ENCODE measurements around the gene BMPR1B. TPM values are rescaled to one million over a fixed set of nuclear protein-coding genes. Genes with fewer than 3 reads are reported as not detected.

Gene BMPR1B
- total RNA-seq, 1 donor from 2014 or later, result 23.6 TPM

DNA sequence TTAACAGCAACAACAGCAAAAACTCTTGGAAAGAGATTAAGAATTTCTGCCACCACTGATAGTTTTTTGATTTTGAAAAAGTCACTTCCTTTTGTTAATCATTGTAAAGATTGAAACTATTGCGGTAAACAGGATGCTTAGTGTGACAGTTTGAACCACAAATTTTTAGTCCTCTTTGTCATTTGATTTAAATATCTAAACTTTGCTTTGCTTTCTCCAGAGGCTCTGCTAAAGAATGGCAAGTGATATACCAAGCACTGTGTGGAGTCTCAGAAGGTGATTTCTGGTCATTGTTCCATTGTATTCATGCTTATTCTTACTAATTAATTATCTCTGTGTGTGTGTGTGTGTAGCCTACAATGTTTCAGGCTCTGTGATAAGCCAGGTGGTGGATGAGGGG is 155.6 kb downstream of the BMPR1B start:
- no peak for DNase-seq

DNA sequence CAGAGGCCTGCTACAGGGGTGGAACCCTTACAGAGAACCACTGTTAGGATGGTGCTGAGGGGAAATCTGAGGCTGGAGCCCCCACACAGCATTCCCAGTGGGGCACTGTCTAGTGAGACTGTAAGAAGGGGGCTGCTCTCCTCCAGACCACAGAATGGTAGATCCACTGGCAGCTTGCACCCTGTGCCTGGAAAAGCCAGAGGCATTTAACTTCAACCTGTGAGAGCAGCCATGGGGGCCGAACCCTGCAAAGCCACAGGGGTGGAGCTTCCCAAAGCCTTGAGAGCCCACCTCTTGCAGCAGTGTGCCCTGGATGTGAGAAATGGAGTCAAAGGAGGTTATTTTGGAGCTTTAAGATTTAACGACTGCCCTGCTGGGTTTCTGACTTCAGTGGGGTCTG is 159.4 kb downstream of the BMPR1B start:
- DNase-seq, result no peak

DNA sequence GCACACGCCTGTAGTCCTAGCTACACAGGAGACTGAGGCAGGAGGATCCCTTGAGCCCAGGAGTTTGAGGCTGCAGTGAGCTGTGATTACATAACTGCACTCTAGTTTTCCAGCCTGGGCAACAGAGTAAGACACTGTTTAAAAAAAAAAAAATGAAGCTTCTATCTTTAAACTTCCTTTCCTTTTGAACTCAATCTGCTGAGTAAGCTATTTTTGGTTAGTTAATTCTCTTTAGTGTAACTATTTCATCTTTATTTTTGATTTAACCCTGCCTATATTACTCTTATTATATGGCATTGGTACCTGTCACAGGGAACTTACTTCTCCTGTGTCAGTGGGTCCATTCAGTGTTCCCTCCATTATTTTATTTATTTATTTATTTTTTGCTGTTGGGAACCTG is 160.8 kb downstream of the BMPR1B start:
- no peak for DNase-seq

DNA sequence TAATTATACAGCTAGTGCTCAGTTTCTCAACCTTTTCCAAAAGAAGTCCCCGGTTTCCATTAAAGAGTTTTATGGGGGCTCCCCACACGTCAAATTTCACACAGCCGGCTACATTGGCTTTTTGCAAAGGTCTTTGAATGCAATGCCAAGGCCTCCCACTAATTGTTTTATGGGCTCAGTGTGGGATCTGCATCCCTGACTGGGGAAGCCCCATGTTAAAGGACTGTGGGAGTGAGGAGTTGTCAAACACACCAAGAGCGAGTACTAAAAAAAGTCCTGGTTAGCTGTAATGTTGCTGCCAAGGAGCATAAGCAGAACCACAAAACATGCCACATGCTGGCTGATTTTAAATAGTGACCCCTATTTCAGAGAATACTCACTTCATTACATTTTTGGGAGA is 162.6 kb downstream of the BMPR1B start:
- no peak for DNase-seq

DNA sequence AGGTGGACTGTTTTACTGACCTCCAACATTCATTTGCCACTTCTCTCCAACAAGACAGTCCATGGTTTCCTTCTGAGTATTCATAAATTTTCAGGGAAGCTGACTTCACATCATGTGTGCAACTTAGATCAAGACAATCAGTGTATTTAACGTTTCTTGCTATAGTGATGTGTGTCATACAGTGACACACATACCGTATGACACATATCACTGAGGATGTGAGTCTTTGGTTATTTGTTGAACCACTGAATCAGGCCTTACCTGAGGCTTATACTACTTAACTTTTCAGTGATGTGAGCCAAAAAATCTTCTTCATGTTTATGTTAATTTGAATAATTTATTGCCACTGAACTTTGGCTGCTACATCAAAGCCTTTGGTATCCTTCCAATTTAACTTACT is 166.8 kb downstream of the BMPR1B start:
- no peak for DNase-seq

DNA sequence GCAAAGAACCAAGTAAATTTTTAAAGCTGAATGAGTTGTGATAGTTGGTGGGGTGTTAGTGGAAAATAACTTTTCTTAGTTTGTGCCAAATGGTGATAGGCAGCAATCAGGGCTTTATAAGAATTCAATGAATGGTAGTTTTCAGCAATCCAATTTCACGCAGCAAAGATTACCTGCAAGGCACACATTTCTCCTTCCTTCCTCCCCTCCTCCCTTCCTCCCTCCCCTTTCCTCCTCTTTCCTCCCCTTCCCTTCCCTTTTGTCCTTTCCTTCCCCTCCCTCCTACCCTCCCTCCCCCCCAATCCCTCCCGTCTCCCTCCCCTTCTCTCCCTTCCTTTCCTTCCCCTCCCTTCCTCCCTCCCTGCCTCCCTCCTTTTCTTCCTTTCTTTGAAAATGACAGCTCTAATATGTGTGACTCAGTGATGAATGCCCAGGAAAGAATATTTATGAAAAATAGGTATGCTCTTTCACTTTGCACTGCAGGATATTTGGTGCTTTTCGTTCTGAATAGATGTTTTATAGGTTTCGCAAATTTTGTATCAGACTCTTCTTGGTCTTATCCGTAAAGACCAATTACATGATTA is 168.1 kb downstream of the BMPR1B start:
- DNase-seq, result no peak

DNA sequence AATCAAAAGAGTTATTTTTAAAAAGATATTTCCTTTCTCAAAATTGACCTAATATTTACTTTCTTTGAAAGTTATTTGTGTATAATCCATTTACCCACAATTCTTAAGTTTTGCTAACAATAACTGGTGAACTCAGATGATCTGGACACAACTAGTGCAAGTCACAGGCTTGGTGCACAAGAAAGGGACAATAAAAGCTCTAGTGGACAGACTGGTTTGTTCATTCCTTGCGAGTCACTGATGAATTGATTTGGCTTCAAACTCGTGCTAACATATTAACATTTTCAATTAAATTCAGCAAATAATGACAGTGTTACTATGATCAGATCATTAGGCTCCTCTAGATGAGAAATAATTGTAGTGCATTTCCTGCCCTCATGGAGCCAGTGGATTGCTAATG is 169.2 kb downstream of the BMPR1B start:
- DNase-seq, result no peak

DNA sequence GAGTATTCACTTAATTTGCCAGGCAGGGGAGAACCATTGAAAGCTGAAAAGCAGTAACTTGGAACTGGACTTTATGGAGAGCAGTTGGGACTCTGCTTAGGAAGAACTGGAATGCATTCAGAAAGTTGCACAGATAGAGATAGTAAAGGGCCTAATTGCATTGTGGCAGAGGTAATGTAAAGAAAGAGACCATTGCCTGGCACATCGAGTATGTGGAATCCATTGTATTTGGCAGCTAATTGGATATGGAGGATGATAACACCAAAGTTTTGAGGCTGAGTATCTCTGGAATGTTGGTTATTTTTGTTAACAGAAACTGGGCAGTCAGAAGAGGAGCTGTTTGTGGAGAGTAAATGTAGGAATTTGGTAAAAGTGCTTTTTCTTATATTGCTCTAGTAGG is 169.9 kb downstream of the BMPR1B start:
- DNase-seq, result no peak

DNA sequence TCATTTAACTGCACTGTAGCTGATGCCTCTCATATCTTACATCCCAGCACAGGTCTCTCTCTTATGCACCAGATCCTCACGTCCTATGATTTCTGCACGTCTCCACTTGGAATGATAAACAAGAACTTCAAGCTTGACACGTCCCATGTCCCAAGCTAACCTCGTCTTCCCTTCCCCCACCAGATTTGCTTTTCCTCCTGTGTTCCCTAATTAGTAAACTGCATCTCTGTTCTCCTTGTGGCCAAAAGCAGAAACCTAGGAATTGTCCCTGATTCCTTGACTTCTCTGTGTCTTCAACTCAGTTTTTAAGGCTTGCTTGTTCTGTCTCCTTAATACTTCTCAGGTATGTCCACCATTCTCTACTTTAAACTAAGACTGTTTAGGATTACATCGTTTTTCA is 171.9 kb downstream of the BMPR1B start:
- DNase-seq, result no peak

DNA sequence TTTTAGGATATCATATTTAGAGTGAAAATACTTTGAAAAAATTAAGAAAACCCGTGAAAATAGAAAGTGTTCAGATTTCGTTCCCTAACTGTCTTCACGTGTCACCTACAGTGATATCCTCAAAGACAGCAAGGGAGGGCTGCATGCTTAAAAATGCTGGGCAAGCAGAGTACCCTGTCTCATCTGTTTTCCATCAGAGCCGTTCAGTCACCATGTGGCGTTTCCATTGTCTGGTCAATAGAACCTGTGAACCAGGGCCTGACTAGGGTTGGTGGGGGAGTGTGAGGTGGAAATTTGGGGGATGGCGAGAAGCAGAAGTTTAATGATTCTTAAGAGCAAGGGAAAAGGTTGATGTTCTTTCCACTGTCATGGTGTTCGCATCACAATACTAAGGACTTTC is 173.9 kb downstream of the BMPR1B start:
- DNase-seq, result no peak

DNA sequence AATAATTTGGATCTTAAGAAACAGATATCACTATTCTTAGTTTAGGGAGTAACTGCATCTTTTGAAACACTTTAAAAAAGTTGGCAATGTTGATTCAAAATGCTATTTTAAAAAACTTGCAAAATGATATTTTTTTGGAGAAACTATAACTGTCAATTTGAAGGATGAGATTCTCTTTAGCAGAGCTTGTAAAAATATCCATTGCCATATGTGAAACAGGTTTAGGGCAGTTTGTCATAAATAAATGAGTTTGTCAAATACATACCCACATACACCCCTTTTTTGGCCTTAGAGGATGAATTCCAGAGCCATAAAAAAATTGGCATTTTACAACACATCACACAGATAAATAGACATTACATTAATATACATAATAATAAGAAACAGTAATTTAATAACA is 174.6 kb downstream of the BMPR1B start:
- no peak for DNase-seq

DNA sequence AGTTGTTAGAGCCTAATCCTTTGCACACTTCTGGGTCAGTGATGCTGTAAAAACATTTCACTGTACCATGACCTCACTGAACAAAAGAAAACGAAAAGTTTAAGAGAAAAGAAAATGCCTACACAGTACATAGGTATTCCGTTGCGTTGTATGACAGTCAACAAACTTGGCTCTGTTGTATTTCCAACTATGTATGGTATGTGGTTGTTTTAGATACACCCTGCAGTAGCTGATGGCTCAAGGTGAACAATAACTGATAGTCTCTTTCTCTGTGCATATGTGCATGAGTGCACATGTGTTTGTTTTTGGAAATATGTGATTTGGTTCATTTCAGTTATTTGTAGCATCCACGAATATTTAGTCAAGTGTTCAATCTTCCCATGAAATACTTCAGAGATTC is 176.0 kb downstream of the BMPR1B start:
- no peak for DNase-seq

DNA sequence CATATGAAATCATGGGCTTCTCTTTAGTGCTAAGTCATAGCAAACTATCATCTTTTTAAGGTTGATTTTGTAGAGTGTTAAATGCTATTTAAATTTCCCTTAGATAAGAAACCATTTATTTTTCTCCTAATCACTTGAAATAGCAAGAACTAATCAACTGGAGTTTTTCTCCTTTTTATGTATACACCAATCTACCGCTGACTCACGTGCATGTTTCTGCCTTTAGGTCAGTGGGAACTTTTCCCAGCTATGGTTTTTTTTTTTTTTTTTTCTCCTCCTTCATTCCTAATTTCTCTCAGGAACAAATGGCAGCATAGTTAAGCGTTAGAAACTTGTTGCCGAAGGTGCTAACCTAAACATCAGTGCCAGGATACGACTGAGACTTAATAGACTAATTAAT is 176.4 kb downstream of the BMPR1B start:
- no peak for DNase-seq

DNA sequence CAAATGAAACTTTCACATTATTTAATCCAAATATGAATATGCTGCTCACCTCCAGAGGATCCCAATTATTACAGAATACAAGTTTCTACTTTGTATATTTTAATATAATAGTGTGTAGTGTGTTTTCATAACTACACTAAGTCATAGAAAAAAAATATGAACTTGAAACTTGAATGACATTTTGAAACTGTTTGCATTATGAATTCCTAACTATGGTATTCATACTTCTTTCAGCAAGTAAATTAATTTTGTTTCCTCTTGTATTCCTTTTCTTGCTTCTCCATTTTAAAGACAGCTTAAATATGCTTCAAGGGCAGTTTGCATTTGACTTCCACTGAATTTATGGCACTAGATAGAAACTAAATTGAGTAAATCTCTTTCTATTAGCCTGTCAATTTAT is 177.1 kb downstream of the BMPR1B start:
- DNase-seq, result no peak

DNA sequence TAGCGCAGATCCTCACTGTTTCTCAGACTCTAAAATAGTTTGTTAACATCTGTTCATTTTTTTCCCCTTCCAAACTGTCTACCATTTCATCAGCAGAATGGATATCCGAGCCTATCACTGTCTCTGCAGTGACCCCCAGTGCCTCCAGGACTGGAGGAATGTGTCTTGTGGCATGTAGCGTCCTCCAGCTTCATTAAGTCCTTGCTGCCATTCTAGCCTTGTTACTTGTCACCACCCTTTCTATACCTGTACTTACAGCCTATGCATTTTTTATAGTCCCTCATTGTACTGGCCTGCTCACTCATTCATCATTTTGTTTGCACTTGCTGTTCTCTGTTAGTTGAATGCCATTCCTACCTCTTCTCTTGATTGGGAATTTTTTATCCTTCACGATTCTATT is 179.1 kb downstream of the BMPR1B start:
- DNase-seq, result no peak

DNA sequence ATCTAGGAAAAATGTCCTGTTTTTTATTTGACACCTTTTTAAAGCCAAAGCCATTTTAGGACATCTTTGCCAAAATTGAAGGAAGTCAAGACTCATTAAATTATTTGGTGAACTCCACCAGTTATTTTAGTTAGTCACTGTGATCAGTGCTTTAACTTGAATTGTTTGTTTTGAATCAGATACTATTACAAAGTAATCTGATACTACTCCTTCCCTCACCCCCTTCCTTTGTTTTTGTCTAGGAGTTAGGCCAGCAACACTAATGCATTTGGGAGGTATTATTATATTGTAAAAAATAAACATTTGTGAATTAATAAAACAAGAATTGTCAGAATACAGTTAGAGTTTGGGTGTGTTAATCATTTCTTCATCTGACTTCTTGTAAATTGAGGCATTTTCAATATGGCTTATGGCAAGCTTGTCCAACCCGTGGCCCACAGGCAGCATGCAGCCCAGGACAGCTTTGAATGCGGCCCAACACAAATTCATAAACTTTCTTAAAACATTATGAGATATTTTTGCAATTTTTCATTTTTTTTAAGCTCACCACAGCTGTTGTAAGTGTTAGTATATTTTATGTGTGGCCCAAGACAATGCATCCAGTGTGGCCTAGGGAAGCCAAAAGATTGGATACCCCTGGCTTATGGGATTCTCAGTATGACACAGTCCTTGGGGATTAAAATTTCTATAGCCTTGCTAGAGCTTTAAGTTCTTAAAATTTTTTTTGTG is 182.2 kb downstream of the BMPR1B start:
- no peak for DNase-seq

DNA sequence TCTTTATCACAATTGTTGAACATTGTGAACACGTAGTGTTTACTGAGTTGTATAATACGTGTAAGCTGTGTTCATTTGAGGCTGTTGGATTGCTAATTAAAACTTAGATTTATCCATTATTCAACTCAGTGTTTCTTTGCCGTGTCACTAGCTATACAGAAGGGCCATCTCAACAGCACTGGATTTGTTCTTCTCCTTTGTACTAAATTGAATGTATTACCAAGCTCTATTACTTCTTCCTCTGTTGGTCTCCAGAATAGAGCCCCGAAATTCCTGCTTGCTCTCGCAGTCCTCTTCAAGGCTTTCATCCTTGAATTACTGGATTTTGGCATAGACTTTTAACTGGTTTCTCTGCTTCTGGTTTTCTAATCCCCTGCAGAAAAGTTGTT is 182.8 kb downstream of the BMPR1B start:
- DNase-seq, result no peak

DNA sequence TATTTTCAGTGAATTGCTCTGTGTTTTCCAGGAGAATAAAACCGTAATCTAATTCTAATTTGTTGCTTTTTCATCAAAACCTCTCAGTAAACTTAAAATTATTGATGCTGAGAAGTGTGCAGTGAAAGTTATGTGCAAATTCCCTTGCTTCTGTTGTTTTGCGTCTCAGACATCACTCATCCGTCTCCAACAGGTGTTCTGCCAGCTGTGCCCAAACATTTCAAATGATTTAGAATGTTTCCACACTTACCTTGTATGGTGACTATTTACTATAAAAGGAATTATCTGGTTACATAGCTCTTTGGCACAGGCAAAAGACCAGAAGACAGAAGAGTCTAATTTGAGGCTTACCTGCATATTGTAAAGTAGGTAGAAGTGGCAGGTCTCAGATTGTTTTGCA is 184.0 kb downstream of the BMPR1B start:
- DNase-seq, result no peak

DNA sequence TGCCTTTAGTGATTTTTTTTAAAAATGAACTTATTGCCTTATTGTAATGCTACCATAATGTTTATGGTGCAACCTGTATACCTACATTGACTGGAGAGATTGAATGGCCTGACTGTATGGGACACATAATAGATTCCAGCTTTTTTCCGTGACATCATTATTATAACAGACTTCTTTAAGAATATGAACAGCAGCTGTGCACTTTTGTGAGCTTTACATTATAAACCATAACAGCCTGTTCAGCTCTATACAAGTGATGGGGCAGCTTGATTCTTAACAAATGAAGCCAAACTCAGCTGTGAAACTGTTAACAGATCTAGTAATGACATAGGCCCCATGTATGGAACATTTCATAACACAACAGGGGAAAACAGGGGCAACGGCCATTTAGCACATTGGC is 187.0 kb downstream of the BMPR1B start:
- no peak for DNase-seq

DNA sequence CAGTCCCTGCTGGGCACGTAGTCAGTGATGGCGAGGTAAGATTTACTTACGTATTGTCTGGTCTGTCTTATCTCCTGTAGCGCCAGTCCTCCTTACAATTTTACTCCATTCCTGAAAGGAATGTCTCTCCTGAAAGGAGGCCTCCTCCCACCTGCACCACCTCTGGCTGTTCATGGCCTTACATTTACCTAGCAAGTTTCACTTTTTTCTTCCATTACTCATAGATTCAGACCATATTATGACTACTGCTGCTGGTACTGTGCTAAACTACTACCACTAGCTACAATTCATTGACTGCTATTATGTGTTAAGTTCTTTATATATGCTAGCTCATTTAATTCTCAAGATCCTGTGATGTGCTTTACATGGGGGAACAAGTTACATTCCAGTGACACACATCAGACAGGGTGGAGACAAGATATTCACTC is 189.9 kb downstream of the BMPR1B start:
- DNase-seq, result no peak

DNA sequence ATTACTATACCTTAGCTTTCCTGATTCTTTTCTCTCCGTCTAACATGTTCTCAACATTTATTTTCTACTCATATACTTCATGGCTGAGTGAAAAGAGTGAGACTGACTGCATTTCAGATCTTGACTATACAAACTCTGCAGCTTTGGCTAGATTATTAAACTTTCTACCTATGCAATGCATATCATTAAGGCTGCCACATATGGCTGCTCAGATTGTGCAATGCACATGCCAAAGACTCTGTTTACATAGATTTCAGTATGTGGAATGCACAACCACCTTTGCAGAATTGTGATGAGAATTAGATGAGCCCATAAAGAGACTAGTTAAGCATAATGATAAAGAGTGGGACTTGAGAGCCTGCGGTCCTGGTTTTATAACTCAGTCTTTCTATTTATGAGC is 196.5 kb downstream of the BMPR1B start:
- DNase-seq, result no peak

DNA sequence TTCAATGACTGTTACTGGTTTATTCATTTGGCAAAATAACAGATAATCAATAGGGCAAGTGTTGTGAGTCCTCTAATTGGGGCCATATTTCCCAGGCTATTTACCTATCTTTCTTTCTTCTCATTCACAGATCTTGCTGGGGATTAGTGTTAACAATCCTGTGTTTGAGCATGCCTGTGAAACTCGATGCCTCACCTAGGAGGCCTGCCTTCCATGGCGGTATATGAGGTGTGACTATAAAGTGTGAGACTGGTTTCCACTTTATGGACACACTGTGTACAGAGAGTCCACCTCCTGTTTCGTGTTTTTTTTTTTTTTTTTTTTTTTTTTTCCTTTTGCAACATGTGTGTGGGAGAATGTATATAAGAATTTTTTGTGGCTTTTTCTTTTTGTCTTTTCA is 199.3 kb downstream of the BMPR1B start:
- no peak for DNase-seq

DNA sequence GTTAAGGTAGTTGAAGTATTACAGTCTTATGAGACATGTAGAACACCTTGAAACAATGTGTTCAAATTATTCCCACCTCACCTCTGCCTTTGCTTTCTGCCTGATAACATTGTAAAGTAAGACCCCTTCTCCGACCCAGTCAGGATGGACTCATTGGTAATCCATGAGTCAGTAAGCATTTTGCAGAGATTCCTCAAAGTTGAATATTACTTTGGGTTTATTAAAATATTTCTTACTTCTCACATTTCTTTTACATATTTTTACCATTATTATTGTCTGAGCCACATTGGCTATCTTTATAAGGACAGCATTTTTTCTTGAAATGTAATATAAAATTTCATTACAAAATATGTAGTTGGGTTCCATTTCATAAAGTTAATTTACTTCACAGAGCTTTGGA is 201.6 kb downstream of the BMPR1B start:
- DNase-seq, result no peak

DNA sequence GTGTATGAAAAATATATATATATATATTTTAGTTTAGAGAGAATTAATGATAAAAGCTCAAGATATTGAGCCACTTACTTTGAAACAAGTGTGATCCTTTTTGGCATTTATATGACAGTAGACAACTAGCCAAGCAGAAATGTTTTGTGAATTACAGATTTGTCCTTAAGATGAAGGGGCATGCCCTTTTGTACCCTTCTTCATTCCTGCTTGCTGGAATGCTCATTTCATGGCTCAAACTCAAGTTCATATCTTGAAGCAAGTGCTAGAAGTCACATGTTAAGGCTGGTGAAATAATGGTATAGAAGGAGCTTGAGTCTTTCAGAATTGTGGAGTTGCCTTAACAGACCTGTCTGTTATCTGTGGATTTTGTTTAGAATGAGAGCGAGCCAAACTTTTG is 203.0 kb downstream of the BMPR1B start:
- DNase-seq, result no peak

DNA sequence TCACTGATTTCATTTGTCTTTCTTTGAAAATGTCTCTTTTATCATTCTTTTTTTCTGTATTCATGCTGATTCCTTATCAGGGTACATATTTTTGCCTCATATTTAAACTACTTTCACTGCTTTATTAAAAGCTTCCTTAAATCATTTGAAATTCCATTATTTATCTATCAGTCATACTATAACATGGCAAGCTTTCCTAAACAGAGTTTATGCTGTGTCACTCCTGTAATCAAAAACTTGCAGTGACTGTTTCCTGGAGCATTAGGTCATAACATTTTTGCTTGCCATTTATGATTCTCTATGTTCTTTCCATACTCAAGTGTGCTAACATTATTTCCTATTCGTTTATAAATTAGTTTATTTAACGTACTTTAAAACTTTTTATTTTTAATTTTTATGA is 203.7 kb downstream of the BMPR1B start:
- DNase-seq, result no peak
